Thyroid gland (tissue), 4 donors: Measurements from ENCODE around the gene MUC6.

Experiments used
- CTCF ChIP-seq, 6 experiments: fragments of 200-600 bp in 3 of 6; fragments of 450-650 bp in 3 of 6; sonication (generic) in 3 of 6; IDR thresholded peaks; one replicate each; pipeline ENCODE4 v1.5.1; 2016 to 2019; ENCODE audit warnings: antibody characterized with exemption in 6 of 6, mild to moderate bottlenecking in 2 of 6, inconsistent platforms in 1 of 6, moderate library complexity in 1 of 6
- POLR2A ChIP-seq, 2 donors: fragments of 450-650 bp; IDR thresholded peaks; one replicate each; pipeline ENCODE4 v1.6.1; 2017; ENCODE audit warnings: antibody characterized with exemption in 2 of 2, mild to moderate bottlenecking in 2 of 2, moderate library complexity in 1 of 2

DNA sequence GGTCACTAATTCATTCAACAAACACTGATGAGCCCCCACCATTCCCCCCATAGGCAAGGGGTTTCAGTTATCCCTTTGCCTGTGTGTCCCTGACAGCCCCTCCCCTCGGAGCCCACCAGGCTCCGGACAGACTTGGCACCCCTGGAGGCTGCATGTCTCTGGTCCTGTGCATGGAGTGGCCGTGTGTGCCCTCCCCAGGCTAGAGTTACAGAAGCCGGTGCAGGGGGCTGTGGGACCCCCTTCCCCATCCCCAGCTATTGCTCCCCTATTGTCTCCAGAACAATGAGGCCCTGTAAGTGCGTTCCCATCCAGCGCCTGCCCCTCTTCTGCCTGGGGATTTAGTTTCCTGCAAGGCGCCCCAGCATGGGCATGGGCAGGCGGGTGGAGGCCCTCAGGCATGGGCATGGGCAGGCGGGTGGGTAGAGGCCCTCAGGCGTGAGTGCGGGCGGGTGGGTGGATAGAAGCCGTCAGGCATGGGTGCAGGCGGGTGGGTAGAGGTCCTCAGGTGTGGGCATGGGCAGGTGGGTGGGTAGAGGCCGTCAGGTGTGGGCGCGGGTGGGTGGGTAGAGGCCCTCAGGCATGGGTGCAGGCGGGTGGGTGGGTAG lies 39.6 kb upstream of the MUC6 start:
- TF ChIP-seq CTCF (IDR thresholded peaks at IDR 0.05), result no peak
- no peak for TF ChIP-seq POLR2A (IDR thresholded peaks at IDR 0.05)
